Measurements from ENCODE around the gene MRPL49. TPM values are rescaled to one million over a fixed set of nuclear protein-coding genes. Genes with fewer than 3 reads are reported as not detected.

Gene MRPL49
- total and polyA plus RNA-seq, 2 of the 13 experiments (the other 11 are each of a cell fraction or from before 2014, with no cell fraction given), result 39.2 to 53.3 TPM

DNA sequence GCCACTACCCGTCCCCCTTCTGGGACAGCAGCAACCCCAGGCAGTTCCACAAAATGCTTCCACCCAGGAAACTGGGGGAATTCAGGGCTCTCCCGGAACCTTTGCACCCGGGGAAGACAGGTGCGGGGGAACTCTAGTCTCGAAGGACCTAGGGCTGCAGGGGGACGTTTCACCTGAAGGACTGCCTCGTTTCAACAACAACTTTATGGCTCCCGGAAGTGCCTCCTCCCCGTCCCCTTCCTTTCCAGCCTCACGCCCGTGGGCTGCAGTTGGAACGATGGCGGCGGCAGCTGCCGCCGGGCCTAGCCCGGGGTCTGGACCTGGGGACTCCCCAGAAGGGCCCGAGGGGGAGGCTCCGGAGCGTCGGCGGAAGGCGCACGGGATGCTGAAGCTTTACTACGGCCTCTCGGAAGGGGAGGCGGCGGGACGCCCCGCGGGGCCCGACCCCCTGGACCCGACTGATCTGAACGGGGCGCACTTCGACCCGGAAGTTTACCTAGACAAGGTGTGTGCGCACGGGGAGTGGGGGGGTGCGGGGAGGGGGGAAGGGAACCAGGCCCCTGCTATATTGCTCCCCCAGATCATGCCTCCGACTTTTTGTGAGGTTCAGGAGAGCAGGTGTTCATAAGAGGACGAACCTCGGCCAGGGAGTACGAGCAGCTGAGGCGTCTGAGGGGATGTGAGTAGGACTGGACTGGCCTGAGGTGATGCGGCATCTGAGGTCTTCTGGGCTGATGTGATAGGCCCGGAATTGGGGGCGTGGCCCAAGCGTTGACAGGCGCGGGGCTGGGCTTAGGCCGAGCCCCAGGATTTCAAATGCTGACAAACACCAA lies 25.9 kb upstream of the MRPL49 start, which contains the start of gene VPS51 (continued):
- TF ChIP-seq ZNF569 (CRISPR knock-in tag; IDR thresholded peaks at IDR 0.05; ENCODE audit: borderline replicate concordance), result no peak
- TF ChIP-seq RBM39 (IDR thresholded peaks at IDR 0.05; ENCODE audit: low read depth, low read length, poor library complexity, severe bottlenecking), result peak; percentile 91
- TF ChIP-seq ADNP (CRISPR knock-in tag; IDR thresholded peaks at IDR 0.05), result no peak
- TF ChIP-seq, protein P1, sequence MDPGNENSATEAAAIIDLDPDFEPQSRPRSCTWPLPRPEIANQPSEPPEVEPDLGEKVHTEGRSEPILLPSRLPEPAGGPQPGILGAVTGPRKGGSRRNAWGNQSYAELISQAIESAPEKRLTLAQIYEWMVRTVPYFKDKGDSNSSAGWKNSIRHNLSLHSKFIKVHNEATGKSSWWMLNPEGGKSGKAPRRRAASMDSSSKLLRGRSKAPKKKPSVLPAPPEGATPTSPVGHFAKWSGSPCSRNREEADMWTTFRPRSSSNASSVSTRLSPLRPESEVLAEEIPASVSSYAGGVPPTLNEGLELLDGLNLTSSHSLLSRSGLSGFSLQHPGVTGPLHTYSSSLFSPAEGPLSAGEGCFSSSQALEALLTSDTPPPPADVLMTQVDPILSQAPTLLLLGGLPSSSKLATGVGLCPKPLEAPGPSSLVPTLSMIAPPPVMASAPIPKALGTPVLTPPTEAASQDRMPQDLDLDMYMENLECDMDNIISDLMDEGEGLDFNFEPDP (CRISPR knock-in tag; conservative IDR thresholded peaks at IDR 0.05), result no peak
- no peak for TF ChIP-seq BORCS8-MEF2B (CRISPR knock-in tag; IDR thresholded peaks at IDR 0.05)
- TF ChIP-seq, protein P2, sequence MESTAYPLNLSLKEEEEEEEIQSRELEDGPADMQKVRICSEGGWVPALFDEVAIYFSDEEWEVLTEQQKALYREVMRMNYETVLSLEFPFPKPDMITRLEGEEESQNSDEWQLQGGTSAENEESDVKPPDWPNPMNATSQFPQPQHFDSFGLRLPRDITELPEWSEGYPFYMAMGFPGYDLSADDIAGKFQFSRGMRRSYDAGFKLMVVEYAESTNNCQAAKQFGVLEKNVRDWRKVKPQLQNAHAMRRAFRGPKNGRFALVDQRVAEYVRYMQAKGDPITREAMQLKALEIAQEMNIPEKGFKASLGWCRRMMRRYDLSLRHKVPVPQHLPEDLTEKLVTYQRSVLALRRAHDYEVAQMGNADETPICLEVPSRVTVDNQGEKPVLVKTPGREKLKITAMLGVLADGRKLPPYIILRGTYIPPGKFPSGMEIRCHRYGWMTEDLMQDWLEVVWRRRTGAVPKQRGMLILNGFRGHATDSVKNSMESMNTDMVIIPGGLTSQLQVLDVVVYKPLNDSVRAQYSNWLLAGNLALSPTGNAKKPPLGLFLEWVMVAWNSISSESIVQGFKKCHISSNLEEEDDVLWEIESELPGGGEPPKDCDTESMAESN (CRISPR knock-in tag; conservative IDR thresholded peaks at IDR 0.05), result peak; percentile 90
- TF ChIP-seq RARG (CRISPR knock-in tag; IDR thresholded peaks at IDR 0.05; ENCODE audit: low read depth), result no peak; the same call in 1 of the 2 replicates
- TF ChIP-seq, protein P3, sequence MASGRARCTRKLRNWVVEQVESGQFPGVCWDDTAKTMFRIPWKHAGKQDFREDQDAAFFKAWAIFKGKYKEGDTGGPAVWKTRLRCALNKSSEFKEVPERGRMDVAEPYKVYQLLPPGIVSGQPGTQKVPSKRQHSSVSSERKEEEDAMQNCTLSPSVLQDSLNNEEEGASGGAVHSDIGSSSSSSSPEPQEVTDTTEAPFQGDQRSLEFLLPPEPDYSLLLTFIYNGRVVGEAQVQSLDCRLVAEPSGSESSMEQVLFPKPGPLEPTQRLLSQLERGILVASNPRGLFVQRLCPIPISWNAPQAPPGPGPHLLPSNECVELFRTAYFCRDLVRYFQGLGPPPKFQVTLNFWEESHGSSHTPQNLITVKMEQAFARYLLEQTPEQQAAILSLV (CRISPR knock-in tag; IDR thresholded peaks at IDR 0.05; ENCODE audit: borderline replicate concordance), result peak; percentile 78; the same call in 1 of the 2 replicates
- no peak for TF ChIP-seq SOX13 (IDR thresholded peaks at IDR 0.05)
- peak in 1 of 2 experiments; percentile 57; a peak in 2 of 4 replicates for TF ChIP-seq SOX13 (CRISPR knock-in tag; conservative IDR thresholded peaks at IDR 0.05 in 1 of 2, IDR thresholded peaks at IDR 0.05 in 1 of 2)
- TF ChIP-seq DPF2 (CRISPR knock-in tag; IDR thresholded peaks at IDR 0.05; ENCODE audit: borderline replicate concordance, low read depth), result no peak
- peak; percentile 21; the same call in 1 of the 2 replicates for TF ChIP-seq ZNF33B (CRISPR knock-in tag; IDR thresholded peaks at IDR 0.05)
- no peak for TF ChIP-seq ZNF530 (CRISPR knock-in tag; IDR thresholded peaks at IDR 0.05; ENCODE audit: low read depth)
- TF ChIP-seq FLYWCH1 (CRISPR knock-in tag; IDR thresholded peaks at IDR 0.05), result peak; percentile 58; the same call in 1 of the 2 replicates
- TF ChIP-seq, protein P4, sequence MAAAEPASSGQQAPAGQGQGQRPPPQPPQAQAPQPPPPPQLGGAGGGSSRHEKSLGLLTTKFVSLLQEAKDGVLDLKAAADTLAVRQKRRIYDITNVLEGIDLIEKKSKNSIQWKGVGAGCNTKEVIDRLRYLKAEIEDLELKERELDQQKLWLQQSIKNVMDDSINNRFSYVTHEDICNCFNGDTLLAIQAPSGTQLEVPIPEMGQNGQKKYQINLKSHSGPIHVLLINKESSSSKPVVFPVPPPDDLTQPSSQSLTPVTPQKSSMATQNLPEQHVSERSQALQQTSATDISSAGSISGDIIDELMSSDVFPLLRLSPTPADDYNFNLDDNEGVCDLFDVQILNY (CRISPR knock-in tag; conservative IDR thresholded peaks at IDR 0.05), result peak; percentile 70; the same call in 1 of the 2 replicates
- peak; percentile 48; the same call in 1 of the 2 replicates for TF ChIP-seq RAD21 (CRISPR knock-in tag; IDR thresholded peaks at IDR 0.05)
- TF ChIP-seq GABPA (IDR thresholded peaks at IDR 0.05; ENCODE audit: low read depth, low read length), result peak; percentile 84
- peak; percentile 94 for TF ChIP-seq GABPA (CRISPR knock-in tag; IDR thresholded peaks at IDR 0.05; ENCODE audit: low read depth)
- no peak for TF ChIP-seq ZNF256 (CRISPR knock-in tag; conservative IDR thresholded peaks at IDR 0.05)
- TF ChIP-seq ZNF354B (CRISPR knock-in tag; IDR thresholded peaks at IDR 0.05), result no peak
- TF ChIP-seq TAF1 (CRISPR knock-in tag; IDR thresholded peaks at IDR 0.05), result peak; percentile 79
- peak; percentile 76 for TF ChIP-seq TBX2 (CRISPR knock-in tag; IDR thresholded peaks at IDR 0.05; ENCODE audit: borderline replicate concordance)

Measured in HepG2 (cell line).